HepG2 (cell line): ENCODE measurements around the gene PAFAH1B1.

Source experiments
- JUNB ChIP-seq: sonication (generic); formaldehyde crosslinking; IDR thresholded peaks from 2 replicates; pipeline ENCODE4 v1.8.0; 2022; ENCODE audit warnings: missing genetic modification reagents, mild to moderate bottlenecking, borderline replicate concordance
- MTA1 ChIP-seq: sonication (generic); formaldehyde crosslinking; IDR thresholded peaks from 2 replicates; pipeline ENCODE4 v1.4.0; 2020; ENCODE audit warnings: missing genetic modification reagents, mild to moderate bottlenecking, borderline replicate concordance

DNA sequence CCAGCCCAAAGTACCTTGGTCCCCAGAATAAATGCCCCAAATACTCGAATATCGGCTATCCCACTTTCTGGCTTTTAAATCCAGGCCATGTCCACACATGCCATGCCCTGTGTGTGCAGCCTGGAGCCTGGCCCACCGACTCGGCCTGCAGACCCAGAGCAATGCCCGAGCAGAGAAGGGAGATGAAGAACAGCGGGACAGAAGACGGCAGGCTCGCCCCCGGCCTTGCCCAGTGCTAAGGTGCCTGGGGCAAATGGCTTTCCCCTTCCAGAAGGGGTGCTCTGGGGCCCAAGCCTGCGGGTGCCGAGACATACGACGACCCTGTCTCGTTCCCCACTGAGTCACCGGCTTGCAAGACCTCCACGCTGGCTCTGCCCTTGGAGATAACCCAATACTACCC, 110.2 kb downstream of the PAFAH1B1 start:
- TF ChIP-seq MTA1 (CRISPR knock-in tag) = no peak
- TF ChIP-seq JUNB (CRISPR knock-in tag) = no peak
